C1 segment of cervical spinal cord (tissue), 14 donors: ENCODE measurements around the gene OR10P1.
"Not testable (repeated sequence)": the region's sequence is repeated elsewhere in the genome, so short reads cannot be mapped to it uniquely, and the experiment has no call there.

Experiments used
- DNase-seq, 14 donors: peaks; one replicate each; lab custom pipeline; 2025; lab: John Stamatoyannopoulos, UW

OR10P1 gene, protein sequence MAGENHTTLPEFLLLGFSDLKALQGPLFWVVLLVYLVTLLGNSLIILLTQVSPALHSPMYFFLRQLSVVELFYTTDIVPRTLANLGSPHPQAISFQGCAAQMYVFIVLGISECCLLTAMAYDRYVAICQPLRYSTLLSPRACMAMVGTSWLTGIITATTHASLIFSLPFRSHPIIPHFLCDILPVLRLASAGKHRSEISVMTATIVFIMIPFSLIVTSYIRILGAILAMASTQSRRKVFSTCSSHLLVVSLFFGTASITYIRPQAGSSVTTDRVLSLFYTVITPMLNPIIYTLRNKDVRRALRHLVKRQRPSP

DNA sequence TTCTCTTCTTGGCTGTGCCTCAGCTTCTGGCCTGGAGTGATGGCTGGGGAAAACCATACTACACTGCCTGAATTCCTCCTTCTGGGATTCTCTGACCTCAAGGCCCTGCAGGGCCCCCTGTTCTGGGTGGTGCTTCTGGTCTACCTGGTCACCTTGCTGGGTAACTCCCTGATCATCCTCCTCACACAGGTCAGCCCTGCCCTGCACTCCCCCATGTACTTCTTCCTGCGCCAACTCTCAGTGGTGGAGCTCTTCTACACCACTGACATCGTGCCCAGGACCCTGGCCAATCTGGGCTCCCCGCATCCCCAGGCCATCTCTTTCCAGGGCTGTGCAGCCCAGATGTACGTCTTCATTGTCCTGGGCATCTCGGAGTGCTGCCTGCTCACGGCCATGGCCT, at the start of gene OR10P1:
OR10P1 (plus strand) TSS at position 40 of the 400 bp plus-strand sequence; CDS start at position 40, 0 bp downstream.
- DNase-seq: no peak

DNA sequence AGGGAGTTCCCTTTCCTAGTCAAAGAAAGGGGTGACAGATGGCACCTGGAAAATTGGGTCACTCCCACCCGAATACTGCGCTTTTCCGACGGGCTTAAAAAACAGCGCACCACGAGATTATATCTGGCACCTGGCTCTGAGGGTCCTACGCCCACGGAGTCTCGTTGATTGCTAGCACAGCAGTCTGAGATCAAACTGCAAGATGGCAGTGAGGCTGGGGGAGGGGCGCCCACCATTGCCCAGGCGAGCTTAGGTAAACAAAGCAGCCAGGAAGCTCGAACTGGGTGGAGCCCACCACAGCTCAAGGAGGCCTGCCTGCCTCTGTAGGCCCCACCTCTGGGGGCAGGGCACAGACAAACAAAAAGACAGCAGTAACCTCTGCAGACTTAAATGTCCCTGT, 46.5 kb upstream of the OR10P1 start:
- not testable (repeated sequence) for DNase-seq

- no peak for DNase-seq
Observed at GRCh38 chr12:55607821-55608594, 28.7 kb upstream of the OR10P1 start.

DNA sequence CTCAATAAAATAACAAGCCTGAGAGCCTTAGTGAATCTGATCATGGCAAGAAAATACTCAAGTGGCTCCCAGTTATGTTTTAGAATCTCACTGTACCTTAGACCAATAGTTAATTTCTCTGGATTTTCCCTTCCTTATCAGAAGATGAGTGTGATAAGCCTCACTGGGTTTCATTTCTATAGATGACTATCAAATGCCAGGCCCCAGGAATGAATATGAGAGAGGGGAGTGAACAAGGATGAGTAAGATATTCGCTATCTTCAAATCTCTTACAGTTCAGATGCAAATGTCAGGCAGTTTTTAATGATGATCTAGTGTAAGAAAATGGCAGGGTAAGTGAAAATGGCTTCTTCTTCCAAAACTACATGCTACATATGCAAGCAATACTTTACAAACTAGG, 26.1 kb upstream of the OR10P1 start:
- DNase-seq: no peak

DNA sequence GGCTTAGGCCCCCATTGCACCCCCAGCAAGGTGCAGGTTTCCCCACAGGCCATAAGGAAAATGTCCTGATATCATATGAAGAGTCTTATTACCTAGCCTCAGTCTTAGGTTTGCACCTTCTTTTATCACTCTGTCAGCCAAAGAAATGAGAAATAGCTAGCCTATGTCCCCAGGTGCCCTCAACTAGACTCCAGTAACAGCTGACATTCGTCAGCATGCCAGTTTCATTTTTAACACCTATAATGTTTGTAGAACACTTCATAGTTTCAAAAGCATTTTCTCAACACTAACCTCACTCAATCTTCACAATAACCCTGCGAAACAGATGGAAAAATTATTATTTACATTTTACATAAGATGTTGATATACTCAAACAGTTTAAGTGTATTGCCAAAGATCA, 24.0 kb upstream of the OR10P1 start:
- no peak for DNase-seq

DNA sequence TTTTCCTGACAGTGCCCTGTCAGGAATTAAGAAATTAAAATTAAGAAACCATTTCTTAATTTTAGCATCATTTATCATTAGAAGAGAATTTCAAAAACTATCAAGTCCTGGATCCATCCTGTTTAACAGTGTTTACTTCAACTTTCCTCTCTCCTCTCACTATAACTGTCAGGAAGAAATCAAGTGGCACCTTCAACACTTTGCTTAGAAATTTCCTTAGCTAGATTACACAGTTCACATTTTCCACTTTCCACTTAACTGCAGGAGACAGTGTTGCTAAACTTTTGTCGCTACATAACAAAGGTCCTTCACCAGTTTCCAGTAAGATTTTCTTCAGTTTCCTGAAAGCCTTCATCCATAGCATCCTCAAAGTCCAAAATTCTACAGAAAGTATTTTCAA, 21.9 kb upstream of the OR10P1 start:
- DNase-seq: no peak

DNA sequence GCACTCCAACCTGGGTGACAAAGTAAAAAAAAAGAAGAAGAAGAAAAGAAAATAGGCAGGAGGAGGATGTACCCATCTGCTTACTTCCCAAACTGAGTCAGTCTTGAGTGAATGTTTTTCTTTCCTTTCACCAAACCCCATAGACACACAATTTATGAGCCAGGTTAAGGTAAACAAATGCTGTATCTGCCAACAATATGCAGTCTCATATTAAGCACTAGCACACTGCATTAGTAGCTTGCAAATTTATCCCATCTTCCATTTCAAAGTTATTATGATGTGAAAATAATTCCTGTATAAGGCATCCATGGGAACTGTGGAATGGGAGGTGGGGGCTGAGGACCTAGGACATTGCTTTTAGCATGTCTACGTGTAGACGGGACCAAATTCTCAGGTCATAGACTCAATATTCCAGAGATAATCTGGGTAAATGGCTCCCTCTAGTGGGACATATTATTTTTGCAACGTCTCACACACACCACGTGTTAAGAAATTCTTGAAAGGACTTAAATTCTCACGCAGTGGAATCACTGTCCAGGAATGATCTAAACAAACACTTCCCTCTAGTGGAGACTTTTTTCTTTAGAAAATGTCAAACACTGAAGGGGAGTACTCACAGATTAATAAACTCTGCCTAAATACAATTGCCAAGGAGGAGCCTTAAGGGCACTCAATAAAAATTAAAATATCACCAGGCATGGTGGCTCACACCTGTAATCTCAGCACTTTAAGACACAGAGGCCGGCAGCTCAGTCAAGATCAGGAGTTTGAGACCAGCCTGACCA, 17.1 kb upstream of the OR10P1 start:
- DNase-seq: peak in 5 of 14 donors; percentile 5 to 19 (median 15)

DNA sequence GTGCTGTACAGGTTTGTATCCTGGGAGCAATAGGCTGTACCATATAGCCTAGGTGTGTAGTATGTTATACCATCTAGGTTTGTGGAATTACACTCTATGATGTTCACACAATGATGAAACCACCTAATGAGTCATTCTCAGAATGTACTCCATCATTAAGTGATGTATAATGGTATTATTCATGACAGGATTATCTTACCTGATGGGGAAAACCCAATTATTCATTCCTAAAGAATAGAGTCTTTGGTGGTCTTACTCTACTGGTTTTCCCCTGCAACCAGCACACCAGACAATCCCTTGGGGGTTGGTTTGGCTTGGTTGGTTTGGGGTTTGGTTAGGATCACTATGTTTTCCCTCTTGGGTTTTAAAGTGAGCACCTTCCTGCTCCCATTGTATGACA, 12.6 kb upstream of the OR10P1 start:
- DNase-seq: no peak

DNA sequence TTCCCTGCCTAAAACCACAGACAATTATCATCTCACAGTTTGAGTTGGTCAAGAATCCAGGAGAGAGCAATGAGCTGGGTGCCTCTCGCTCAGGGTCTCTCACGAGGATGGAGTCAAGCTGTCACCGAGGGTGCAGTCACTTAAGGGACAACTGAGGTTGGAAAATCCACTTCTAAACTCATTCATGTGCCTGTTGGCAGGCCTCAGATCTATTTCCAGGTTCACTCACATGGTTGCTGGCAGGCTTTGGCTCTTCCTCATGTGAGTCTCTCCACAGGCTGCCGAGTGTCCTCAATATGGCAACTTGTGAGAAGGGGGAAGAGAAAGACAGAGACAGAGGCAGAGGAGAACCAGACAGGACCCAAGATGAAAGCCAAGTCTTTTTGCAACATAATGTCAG, 10.5 kb upstream of the OR10P1 start:
- no peak for DNase-seq

DNA sequence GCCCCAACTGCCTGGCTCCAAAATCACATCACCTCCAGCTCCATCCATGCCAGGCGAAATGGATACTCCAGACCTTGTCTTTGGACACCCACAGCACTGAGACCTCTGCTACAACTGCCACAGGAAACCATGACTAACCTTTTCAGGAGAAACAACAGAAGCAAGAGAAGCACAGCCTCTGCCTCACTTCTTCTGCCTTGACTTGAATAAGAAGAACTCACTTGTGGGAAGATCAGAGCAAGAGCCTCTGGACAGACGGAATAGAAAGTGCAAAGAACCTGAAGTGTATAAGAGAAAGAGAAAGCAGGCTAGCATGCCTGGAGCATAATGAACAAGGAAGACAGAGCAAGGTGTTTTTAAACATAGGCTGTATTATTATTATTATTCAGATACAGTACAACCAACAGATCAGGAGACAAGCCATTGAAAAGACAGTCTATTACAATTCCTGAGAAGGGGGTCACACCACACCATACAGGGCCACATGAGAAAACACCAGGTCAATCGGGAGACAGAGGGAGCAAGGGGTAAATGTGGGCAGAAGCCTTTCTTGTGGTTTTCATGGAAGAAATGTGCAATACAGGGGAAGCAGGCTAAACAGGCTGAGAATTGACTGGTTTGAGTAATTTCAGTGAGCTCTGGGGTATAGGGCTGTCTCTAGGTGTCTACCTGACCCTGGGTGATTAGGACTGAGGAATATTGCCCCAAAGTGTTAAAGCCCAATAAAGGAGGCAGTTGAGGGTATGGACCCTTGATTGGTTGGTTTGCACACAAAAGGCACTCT, 7.4 kb upstream of the OR10P1 start:
- no peak for DNase-seq

DNA sequence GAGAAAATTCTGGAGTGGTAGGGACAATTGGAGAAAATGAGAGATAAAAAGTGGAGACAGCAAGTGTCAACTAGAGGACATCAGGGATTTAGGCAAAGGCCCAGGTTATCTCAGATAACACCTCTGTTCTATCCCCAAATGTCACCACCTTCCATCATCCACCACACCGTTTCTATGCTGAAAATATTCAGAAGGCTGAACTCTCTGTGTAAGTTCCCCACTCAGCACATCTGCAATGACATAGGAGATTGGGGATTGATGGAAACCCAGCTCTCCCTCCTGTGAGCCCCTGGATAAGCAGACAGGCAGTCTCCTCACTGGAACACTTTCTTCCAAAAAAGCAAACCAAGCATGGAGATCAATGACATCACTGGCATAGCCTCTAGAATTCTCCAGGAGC, 5.6 kb upstream of the OR10P1 start:
- DNase-seq: no peak

DNA sequence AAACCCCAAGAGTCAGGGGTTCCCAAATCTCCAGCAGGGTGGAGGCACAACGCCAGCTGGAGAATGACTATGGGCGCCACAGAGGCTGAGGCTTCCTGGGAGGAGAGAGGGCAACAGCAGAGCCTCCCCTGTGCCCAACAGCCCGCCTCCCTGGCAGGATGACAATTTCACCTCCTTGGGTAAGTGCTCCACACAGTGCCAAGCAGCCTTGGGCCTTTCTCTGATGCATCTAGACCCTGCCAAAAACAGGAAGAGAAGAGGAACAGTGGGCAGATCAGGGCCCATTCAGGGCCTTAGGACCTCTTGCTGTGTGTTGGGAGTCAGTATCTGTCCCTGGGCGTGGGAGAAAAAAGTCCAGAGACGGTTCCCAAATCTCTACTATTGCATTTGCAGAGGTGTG, 5.0 kb upstream of the OR10P1 start:
- no peak for DNase-seq

GRCh38 chr12:55633151-55633550, 3.5 kb upstream of the OR10P1 start:
- no peak for DNase-seq

DNA sequence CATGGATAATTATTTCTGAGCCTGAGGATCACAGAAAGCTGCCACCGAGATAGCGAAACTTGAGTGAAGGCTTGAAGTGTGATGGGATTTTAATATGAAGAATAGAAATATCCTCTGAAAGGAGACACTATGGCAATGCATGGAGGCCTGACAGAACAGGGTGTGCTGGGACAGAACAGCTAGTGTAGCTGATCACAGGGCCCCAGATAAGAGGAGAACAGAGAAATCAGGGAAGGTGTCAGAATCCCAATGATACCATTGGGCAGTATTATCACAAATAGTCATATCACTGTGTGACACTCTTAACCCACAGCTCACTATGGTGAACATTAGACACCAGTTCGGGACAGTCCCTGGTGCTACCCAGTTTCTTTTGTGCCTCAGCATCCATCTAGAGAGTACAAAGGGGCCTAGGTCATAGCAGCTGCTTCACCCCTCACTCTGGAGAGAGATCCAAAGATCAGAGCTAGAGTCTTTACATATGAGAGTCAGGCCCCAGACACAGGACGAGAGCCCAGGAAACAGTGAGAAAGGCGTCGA, 506 bp upstream of the OR10P1 start:
- no peak for DNase-seq

GRCh38 chr12:55637467-55637866, 775 bp downstream of the OR10P1 start:
- DNase-seq: no peak

DNA sequence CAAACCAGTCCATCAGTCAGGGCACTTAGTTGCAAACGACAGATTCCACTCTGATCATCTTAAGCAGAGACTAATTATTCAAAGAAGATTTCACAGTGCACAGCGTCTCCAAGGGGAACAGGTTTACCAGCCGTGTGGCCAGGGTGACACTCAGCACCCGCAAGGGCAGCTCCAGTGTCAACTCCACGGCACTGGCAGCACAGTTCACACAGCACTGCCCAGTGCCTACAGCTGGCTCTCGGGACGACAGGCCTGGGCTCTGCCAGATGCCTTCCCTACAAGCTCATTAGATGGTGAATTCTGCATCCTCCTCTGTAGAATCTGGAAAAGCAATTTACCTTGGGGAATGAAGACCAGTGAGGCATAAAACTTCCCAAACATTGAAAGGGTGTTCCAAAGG, 4.9 kb downstream of the OR10P1 start:
- no peak for DNase-seq

- no peak for DNase-seq
Observed at GRCh38 chr12:55642267-55642666, 5.6 kb downstream of the OR10P1 start.

- peak in 1 of 14 donors; percentile 11 for DNase-seq
Observed at GRCh38 chr12:55642669-55643068, 6.0 kb downstream of the OR10P1 start.

DNA sequence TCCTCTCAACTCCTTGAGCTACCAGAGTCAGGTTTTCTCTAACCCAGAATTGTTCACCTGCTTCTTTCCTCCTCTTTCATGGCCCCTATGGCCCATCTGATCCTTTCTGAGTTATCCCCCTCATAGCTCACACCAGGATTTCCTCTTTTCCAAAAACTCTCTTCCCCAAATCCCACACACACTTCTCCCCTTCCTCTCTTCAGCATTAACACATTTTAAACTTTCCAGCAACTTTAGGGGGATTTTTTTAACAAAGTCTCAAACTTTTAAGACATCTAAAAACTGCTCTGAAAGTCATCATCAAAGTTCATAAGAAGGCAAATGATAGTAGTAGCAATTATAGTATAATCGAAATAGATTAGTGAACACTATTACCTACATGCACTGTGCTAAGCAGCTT, 7.9 kb downstream of the OR10P1 start:
- no peak for DNase-seq

DNA sequence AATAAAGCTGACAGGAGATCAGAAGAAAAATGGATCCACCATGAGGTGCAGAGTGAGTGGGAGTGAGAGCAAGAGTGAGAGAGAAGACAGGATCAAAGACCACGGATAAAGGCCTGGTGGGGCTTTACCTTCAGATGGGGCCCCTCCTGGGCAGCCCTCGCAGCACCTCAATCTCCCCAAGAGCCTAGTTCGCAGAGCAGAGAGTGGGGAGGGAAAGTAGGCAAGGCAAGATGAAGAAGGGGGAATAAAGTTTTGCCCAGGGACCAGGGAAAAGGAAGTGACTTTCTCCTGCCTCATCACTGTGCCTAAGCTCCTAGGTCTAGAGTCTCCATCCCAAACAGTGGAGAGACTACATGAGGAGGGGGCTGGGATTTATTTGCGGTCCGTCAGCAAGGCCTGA, 10.3 kb downstream of the OR10P1 start:
- DNase-seq: no peak

GRCh38 chr12:55650620-55651298, 14.1 kb downstream of the OR10P1 start:
- not testable (repeated sequence) for DNase-seq
